Mucosa of descending colon (tissue), 3 donors: ENCODE data around the gene CD81. TPM values are rescaled to one million over a fixed set of nuclear protein-coding genes. Genes with fewer than 3 reads are reported as not detected.

Experiments used
- ATAC-seq: fragments of 200-7000 bp; cut with Tn5 transposase; one replicate; pipeline ENCODE4 v1.9.1; 2020; ENCODE audit warnings: mild to moderate bottlenecking, moderate library complexity
- DNase-seq, 3 donors: peaks; one replicate each; pipeline ENCODE4 v3.0.0-alpha.2; 2020
- H3K36me3 ChIP-seq: fragments of 200-600 bp; one replicate; pipeline ENCODE4 v1.8.0; 2021; ENCODE audit warnings: low read depth, mild to moderate bottlenecking
- H3K4me1 ChIP-seq: fragments of 200-600 bp; one replicate; pipeline ENCODE4 v1.8.0; 2021; ENCODE audit warnings: low read depth, mild to moderate bottlenecking
- H3K4me3 ChIP-seq: fragments of 200-600 bp; one replicate; pipeline ENCODE4 v1.8.0; 2021; ENCODE audit warnings: mild to moderate bottlenecking
- H3K9me3 ChIP-seq: fragments of 200-600 bp; one replicate; pipeline ENCODE4 v1.8.0; 2021; ENCODE audit warnings: mild to moderate bottlenecking
- intact Hi-C, 2 donors: fragments of 100-400 bp; cut with DNase I in 1 of 2; cut with micrococcal nuclease in 1 of 2; formaldehyde crosslinking; loops; one replicate each; pipeline versions ENCODE4 v1.11.0 to v1.11.1; 2022; cut with DNase I, micrococcal nuclease
- total RNA-seq, 3 donors: library from RNA; stranded (reverse); fragmentation: NEBNext Ultra II Directional in 2 of 3; extraction: Animal tissue kit (Norgen Biotek cat#: 25700) in 2 of 3; gene quantifications; one replicate each; pipeline versions ENCODE4 v1.2.1 to v1.2.4, GENCODE V29; 2021 to 2023
- TF ChIP-seq, protein P1 (sequence below): fragments of 200-600 bp; IDR thresholded peaks from one replicate; pipeline ENCODE4 v1.8.0; 2022; ENCODE audit warnings: antibody characterized with exemption, mild to moderate bottlenecking
- donor health status: DM: no; HTN: no; CAD: no; lungs with moderate emphysema.
- donor health status: DM: no; HTN: no; CAD: no.
- donor health status: DM: no; HTN: yes; CAD: no.

The CD81 gene
- total RNA-seq, 3 donors from 2014 or later: 98.7 to 551 (median 186) TPM

DNA sequence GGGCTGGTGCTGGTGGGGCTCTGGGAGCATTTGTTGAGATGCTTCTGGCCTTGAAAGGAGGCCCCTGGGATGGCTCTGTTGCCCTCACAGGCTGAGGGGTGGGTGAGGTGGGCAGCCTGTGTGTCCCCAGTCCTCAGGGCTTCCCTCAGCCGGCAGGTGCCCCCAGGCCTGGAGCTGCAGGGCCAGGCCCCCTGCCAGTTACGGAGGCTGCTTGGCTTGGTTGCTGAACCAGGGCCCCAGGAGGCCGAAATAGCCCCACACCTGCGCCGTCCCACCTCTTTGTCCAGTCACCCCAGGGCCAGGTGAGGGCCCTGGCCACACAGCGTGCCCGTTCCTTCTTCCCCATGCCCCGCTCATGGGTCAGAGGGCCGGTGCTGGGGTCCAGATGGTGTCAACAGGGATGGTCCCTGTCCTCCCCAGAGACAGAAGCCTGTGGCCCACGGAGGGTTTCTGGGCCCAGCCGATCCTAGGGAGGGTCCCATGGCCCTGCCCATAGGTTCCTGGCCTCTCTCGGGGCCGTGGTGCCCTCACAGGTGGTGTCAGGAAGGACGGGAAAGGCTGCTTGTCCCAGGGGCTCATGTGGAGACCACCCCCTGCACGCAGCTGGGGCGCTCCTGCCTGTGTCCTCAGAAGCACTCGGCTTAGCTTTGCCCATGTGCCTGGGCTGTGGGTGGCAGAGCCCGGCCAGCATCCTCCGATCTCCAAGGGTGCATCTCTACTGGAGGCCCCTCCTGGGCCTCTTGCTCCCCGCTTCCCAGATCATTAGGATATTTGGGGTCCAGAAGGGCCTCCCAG lies 14.3 kb downstream of the CD81 start:
- TF ChIP-seq, protein P1, sequence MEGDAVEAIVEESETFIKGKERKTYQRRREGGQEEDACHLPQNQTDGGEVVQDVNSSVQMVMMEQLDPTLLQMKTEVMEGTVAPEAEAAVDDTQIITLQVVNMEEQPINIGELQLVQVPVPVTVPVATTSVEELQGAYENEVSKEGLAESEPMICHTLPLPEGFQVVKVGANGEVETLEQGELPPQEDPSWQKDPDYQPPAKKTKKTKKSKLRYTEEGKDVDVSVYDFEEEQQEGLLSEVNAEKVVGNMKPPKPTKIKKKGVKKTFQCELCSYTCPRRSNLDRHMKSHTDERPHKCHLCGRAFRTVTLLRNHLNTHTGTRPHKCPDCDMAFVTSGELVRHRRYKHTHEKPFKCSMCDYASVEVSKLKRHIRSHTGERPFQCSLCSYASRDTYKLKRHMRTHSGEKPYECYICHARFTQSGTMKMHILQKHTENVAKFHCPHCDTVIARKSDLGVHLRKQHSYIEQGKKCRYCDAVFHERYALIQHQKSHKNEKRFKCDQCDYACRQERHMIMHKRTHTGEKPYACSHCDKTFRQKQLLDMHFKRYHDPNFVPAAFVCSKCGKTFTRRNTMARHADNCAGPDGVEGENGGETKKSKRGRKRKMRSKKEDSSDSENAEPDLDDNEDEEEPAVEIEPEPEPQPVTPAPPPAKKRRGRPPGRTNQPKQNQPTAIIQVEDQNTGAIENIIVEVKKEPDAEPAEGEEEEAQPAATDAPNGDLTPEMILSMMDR: no peak
- no peaks in the 10 kb centered on the region for H3K9me3 ChIP-seq
- no peaks in the 10 kb centered on the region for H3K36me3 ChIP-seq
- H3K4me1 ChIP-seq: peaks cover 32% of the 10 kb centered on the region
- DNase-seq: no peak
- no peak overlapping the region for H3K4me3 ChIP-seq
- no peak for ATAC-seq
- intact Hi-C loops: no loop called here

DNA sequence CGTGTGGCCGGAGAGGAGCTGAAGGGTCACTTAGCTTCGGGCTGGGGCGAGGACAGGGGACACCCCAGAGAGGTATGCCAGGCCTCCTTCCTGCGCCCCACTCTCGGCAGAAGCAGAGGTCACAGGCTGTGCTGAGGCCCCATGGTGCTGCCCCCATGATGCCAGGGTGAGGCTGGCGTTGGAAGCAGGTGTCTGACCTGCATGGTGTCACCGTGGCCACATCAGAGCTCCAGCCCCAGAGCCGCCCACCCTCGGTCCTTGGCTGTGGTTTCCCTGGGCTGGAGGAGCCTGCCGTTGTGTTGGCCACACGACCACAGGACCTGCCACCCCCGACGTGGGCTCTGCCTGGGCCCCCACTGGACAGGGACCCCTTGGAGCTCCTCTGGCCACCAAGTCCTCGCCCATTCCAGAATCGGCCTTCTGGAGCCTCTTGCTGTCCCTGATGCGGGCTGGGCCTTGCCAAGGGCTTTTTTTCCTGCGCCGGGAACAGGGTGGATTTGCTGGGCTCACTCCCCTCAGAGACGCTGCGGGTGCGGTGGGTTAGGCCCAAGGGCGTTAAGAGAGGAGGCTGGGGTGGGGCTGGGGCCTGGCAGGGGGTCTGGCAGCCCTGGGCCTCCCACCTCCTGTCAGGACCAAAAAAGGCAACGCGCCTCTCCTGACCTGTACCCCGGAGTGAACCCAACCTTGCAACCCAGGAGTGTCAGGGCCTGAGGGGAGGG lies 15.3 kb downstream of the CD81 start:
- DNase-seq (no peak), ATAC-seq (no peak)
- Histone ChIP-seq H3K4me1 (peaks cover 22% of the 10 kb centered on the region), H3K9me3 (no peaks in the 10 kb centered on the region), H3K36me3 (no peaks in the 10 kb centered on the region), H3K4me3 (no peak overlapping the region)
- TF ChIP-seq, protein P1: no peak
- intact Hi-C loops: no loop called here

DNA sequence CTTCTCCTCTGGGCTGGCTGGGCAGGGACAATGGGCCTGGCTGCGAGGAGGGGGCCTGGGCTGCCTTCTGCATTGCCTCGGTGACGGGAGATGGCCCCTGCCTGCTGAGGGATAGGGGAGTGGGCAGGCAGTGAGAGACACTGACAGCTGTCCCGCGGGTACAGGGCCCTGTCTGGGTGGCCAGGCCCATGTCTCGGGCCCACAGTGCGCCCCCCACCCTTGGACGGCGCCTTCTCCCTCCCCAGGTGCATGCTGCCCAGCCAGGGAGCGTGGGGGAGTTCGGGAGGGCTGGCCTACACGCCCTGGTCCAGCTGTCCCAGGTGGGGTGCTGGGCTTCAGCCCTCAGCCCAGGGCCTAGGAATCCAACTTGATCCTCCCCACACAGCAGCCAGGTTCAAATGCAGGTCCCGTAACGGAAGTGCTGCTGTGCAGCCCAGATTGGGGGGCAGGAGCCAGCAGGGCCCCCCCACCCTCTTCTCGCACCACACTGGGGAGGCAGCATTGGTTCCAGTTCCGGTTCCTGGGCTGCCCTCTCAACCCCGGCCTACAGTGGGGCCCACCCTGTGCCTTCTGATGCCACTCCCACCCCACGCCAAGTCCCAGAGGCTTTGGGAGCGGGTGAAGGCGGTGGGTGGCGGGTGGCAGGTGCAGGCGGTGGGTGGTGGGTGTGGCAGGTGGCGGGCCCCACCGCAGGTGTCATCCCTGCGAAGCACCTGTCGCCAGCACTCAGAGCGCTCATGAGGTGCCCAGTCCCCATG lies 16.2 kb downstream of the CD81 start:
- H3K4me1 ChIP-seq: peaks cover 18% of the 10 kb centered on the region
- TF ChIP-seq, protein P1: no peak
- no peak overlapping the region for H3K4me3 ChIP-seq
- peak; percentile 5 for ATAC-seq
- no peak for DNase-seq
- intact Hi-C loops: no loop called here
- no peaks in the 10 kb centered on the region for H3K36me3 ChIP-seq
- H3K9me3 ChIP-seq: no peaks in the 10 kb centered on the region

DNA sequence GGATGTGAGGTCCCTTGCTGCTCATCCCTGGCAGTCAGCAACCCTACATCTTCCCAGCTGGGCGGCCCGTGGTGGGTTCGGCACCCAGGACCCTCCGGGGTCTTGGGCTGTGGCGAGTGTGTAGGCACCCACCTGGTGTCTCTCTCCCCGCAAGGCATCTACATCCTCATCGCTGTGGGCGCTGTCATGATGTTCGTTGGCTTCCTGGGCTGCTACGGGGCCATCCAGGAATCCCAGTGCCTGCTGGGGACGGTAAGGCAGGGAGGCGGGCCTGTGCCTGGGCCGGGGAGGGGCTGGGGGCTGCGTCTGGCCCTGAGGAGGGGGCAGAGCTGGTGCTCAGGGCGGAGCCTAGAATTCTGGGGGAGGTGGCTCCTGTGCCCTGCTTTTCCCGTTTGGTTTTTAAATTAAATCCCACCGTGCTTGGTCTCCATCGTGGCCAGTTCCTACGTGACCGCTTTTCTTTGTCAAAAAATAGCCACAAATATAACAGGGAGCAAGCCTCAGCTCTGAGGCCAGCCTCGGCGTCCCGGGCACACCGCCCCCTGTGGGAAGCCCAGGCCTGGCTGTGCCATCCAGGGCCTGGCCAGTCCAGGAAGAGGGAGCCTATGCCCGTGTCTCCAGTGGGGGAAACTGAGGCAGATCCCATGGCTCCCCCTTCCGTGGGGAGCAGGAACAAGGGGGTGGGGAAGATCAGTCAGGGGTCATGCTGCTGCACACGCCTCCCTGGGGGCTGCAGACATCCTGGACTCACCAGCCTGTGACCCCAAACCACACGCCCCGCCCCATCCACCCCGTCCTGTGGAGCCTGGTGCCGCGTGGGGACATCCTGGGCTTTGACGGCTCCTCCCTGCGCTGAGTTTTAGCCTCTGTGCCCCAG lies 17.1 kb downstream of the CD81 start:
- DNase-seq (no peak), ATAC-seq (peak; percentile 17)
- Histone ChIP-seq H3K4me1 (peaks cover 15% of the 10 kb centered on the region), H3K36me3 (no peaks in the 10 kb centered on the region), H3K4me3 (no peak overlapping the region), H3K9me3 (no peaks in the 10 kb centered on the region)
- intact Hi-C loops: no loop called here
- TF ChIP-seq, protein P1: no peak

DNA sequence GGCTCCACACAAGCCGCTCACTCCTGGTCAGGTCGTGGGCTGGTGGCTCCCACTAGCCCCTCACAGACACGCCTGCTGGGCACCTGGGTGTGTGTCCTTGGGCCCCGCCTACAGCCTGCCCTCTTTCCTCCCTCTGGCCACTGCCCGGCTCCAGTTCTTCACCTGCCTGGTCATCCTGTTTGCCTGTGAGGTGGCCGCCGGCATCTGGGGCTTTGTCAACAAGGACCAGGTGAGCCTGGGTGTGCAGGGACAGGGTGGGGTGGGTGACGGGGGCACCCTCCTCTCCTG lies 17.7 kb downstream of the CD81 start:
- no peak for ATAC-seq
- Histone ChIP-seq H3K36me3 (no peaks in the 10 kb centered on the region), H3K9me3 (no peaks in the 10 kb centered on the region), H3K4me3 (no peak overlapping the region), H3K4me1 (peaks cover 14% of the 10 kb centered on the region)
- no peak for DNase-seq
- TF ChIP-seq, protein P1: no peak
- intact Hi-C loops: no loop called here
